Peyer's patch (tissue), 4 donors: ENCODE measurements around the gene ARHGAP40. TPM values are rescaled to one million over a fixed set of nuclear protein-coding genes. Genes with fewer than 3 reads are reported as not detected.

Source experiments
- DNase-seq, 3 donors: peaks; one replicate each; pipeline ENCODE4 v3.0.0-alpha.2; 2017 to 2019
- H3K27ac ChIP-seq, 4 donors: fragments of 200-600 bp; sonication (generic); one replicate each; pipeline ENCODE4 v1.5.1; 2016 to 2019
- H3K27me3 ChIP-seq, 2 donors: fragments of 200-600 bp; sonication (generic); one replicate each; pipeline ENCODE4 v1.5.1; 2019
- H3K36me3 ChIP-seq, 3 donors: fragments of 200-600 bp; sonication (generic); one replicate each; pipeline ENCODE4 v1.5.1; 2016 to 2019
- H3K4me1 ChIP-seq, 4 donors: fragments of 200-600 bp; sonication (generic); one replicate each; pipeline ENCODE4 v1.5.1; 2016 to 2019
- H3K4me3 ChIP-seq, 4 donors: fragments of 200-600 bp; sonication (generic); 1 replicate in 3 of 4; 2 replicates in 1 of 4; pipeline ENCODE4 v1.5.1; 2016 to 2019; ENCODE audit warnings: mild to moderate bottlenecking in 1 of 4
- H3K9me3 ChIP-seq, 4 donors: fragments of 200-600 bp; sonication (generic); one replicate each; pipeline ENCODE4 v1.5.1; 2016 to 2019; ENCODE audit warnings: mild to moderate bottlenecking in 1 of 4
- POLR2A ChIP-seq, 2 donors: fragments of 450-650 bp; IDR thresholded peaks; one replicate each; pipeline ENCODE4 v1.5.1; 2017; ENCODE audit warnings: antibody characterized with exemption in 2 of 2, mild to moderate bottlenecking in 2 of 2, moderate library complexity in 2 of 2
- total RNA-seq, 4 donors: library from RNA; depleted of rRNA; stranded (reverse); fragments of >200 nt; gene quantifications; one replicate each; pipeline ENCODE4 v1.1.0, GENCODE V29; 2016
- TF ChIP-seq, protein P1 (sequence below), 6 experiments: fragments of 450-650 bp in 4 of 6; fragments of 200-600 bp in 2 of 6; sonication (generic) in 1 of 6; IDR thresholded peaks; one replicate each; pipeline ENCODE4 v1.5.1; 2017 to 2019; ENCODE audit warnings: antibody characterized with exemption in 6 of 6, mild to moderate bottlenecking in 3 of 6, moderate library complexity in 1 of 6

ARHGAP40 gene
- total RNA-seq, 4 donors from 2014 or later: not detected

DNA sequence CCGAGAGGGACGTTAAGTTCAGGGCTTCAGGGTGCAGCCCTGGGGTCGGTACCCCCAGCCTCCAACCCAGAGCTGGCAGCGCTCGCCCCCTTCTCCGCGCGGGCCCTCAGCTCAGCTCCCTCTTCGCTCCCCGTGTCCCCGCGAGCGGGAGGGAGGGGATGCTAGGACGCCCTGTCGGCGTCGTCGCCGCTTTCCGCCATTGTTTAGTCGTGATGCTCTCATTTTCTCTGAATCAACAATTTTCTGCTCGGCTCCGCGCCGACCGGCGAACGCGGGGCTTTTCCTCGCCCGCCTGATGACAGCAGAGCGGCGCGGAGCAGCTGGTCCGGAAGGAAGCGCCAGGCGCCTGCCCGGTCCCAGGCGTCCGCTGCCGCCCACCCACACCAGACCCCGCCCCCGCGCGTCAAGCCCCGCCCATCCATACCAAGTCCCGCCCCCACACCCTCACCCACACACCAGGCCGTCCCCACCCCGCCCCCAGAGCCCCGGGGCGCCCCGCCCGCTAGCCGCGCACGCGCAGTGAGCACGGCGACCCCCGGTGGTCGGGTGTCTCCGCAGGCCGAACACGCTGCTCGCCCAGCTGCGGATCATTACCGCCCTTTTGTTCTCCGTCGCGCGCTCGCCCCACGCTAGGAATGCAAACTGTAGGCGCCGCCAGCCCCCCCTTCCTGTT lies 72.6 kb downstream of the ARHGAP40 start:
- Histone ChIP-seq H3K4me1 (peaks cover 0 to 17% (median 5%) of the 10 kb centered on the region in 4 donors), H3K4me3 (peak overlapping the region; percentile 29 to 46 (median 42)), H3K27me3 (peaks cover 0 to 10% of the 10 kb centered on the region in 2 donors), H3K36me3 (no peaks in the 10 kb centered on the region), H3K27ac (peak overlapping the region in 1 of 4 donors; percentile 2), H3K9me3 (no peaks in the 10 kb centered on the region)
- TF ChIP-seq, protein P1, sequence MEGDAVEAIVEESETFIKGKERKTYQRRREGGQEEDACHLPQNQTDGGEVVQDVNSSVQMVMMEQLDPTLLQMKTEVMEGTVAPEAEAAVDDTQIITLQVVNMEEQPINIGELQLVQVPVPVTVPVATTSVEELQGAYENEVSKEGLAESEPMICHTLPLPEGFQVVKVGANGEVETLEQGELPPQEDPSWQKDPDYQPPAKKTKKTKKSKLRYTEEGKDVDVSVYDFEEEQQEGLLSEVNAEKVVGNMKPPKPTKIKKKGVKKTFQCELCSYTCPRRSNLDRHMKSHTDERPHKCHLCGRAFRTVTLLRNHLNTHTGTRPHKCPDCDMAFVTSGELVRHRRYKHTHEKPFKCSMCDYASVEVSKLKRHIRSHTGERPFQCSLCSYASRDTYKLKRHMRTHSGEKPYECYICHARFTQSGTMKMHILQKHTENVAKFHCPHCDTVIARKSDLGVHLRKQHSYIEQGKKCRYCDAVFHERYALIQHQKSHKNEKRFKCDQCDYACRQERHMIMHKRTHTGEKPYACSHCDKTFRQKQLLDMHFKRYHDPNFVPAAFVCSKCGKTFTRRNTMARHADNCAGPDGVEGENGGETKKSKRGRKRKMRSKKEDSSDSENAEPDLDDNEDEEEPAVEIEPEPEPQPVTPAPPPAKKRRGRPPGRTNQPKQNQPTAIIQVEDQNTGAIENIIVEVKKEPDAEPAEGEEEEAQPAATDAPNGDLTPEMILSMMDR (IDR thresholded peaks at IDR 0.05): no peak
- TF ChIP-seq POLR2A (IDR thresholded peaks at IDR 0.05): no peak
- DNase-seq: peak in 2 of 3 donors; percentile 47 to 58

DNA sequence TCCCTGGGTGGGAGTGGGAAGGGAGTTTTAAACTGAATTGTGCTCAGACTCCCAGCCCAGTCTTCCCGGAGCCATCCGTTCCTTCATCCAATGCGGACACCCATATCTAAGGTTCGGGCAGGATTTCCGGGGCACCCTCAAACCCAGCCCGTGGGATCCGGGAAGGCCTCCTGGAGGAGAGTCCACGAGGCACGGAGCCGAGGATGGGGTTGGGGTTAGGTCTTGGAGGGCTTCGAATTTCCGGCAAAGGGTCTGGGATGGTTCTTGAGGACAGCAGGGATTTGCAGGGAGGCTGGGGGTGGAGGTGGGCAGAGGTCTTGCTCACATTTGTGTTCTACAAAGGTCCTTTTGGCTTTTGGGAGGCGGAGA lies 73.1 kb downstream of the ARHGAP40 start:
- Histone ChIP-seq H3K9me3 (no peaks in the 10 kb centered on the region), H3K27ac (no peak overlapping the region), H3K27me3 (peaks cover 0 to 10% of the 10 kb centered on the region in 2 donors), H3K36me3 (no peaks in the 10 kb centered on the region), H3K4me3 (peak overlapping the region in 3 of 4 donors; percentile 40 to 46 (median 43)), H3K4me1 (peaks cover 0 to 17% (median 5%) of the 10 kb centered on the region in 4 donors)
- TF ChIP-seq POLR2A (IDR thresholded peaks at IDR 0.05): no peak
- TF ChIP-seq, protein P1 (IDR thresholded peaks at IDR 0.05): no peak
- DNase-seq: no peak

DNA sequence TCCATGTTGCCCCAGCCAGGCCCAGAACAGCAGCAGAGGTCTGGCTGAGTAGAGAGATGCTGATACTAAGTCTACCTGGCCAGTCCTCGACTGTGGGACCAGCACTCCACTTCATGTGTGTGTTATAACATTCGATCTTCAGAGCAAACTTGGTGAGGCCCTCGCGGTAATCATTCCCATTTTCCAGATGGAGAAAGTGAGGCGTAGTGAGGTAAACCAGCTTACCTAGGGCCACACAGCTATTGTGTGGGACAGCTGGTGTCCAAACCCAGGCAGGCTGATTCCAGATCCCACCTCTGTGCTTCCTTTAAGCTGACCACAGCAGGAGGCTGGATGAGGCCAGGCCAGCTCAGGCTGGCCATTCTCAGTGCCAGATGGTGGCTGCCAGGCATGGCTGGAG lies 75.0 kb downstream of the ARHGAP40 start:
- no peak for TF ChIP-seq POLR2A (IDR thresholded peaks at IDR 0.05)
- TF ChIP-seq, protein P1 (IDR thresholded peaks at IDR 0.05): no peak
- Histone ChIP-seq H3K4me3 (no peak overlapping the region), H3K4me1 (peaks cover 0 to 17% (median 5%) of the 10 kb centered on the region in 4 donors), H3K9me3 (no peaks in the 10 kb centered on the region), H3K27ac (no peak overlapping the region), H3K27me3 (peaks cover 0 to 10% of the 10 kb centered on the region in 2 donors), H3K36me3 (no peaks in the 10 kb centered on the region)
- no peak for DNase-seq

DNA sequence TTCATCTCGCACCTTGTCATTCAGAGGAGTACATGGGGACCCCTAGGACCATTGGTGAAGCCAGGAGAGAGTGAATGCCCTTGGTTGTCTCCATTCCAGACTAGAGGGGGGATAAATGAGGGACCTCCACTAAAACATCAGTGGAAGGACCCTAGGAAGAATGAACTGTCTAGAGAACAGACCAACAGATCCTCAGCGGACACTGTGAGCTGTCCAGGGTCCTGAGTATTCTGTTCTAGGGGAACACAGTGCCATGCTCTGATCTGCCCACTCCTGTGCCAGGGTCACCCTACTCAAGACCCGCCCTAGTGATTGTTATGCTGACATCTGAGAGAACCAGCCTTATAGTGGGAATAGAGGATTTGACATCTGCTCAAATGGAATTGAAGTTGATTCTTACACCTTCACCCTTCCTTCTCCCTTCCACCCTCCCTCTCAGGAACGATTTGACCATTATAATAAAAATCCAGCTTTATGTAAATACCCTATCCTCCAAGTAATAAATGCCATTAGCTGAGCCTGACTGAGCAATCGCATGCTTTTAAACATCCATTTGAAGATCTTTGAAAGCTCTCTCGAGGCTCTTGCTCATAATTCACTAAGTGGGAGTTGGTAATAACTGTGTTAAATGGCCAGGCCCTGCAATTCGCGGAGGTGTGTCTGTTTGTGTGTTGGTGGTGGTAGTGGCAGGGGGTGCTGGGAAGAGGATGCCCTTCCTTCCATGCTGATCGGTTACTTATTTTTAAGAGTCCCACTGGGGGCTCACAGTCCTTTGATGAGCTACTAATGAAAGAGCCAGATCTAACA lies 79.1 kb downstream of the ARHGAP40 start:
- H3K27me3 ChIP-seq: no peaks in the 10 kb centered on the region

DNA sequence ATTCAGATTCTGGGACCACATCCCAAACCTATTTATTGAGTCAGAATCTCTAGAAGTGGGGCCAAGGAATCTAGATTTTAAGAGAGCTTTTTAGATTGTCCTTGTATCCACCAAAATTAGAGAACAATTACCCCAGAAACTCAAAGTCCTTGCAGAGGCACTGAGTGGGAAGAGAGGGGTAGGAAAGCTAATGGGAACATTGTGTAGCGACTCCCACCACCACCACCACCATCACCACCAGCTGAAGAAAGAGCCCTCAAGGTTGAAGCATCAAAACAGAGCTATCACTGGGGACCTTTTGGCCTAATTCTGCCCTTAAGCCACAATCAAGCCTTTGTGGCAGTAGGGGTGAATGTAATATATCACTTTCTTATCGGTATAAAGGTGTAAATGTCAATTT lies 83.7 kb downstream of the ARHGAP40 start:
- Histone ChIP-seq H3K27ac (no peak overlapping the region), H3K4me1 (no peaks in the 10 kb centered on the region), H3K27me3 (no peaks in the 10 kb centered on the region), H3K9me3 (no peaks in the 10 kb centered on the region), H3K4me3 (no peak overlapping the region), H3K36me3 (no peaks in the 10 kb centered on the region)
- no peak for DNase-seq
- TF ChIP-seq, protein P1 (IDR thresholded peaks at IDR 0.05): no peak
- no peak for TF ChIP-seq POLR2A (IDR thresholded peaks at IDR 0.05)

More for the DNA sequence above, 79.1 kb downstream of the ARHGAP40 start:
- Histone ChIP-seq H3K4me3 (no peak overlapping the region), H3K36me3 (no peaks in the 10 kb centered on the region), H3K4me1 (no peaks in the 10 kb centered on the region), H3K9me3 (no peaks in the 10 kb centered on the region), H3K27ac (no peak overlapping the region)
- TF ChIP-seq, protein P1 (IDR thresholded peaks at IDR 0.05): no peak
- no peak for TF ChIP-seq POLR2A (IDR thresholded peaks at IDR 0.05)
- no peak for DNase-seq
